ENCODE measurements around the gene MYADML2. TPM values are rescaled to one million over a fixed set of nuclear protein-coding genes. Genes with fewer than 3 reads are reported as not detected.

Gene MYADML2, protein sequence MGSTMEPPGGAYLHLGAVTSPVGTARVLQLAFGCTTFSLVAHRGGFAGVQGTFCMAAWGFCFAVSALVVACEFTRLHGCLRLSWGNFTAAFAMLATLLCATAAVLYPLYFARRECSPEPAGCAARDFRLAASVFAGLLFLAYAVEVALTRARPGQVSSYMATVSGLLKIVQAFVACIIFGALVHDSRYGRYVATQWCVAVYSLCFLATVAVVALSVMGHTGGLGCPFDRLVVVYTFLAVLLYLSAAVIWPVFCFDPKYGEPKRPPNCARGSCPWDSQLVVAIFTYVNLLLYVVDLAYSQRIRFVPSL
- total RNA-seq, result not detected in 2 replicates

- Histone ChIP-seq H3K27me3 (ENCODE audit: control insufficient read depth, insufficient read depth, low read length) (no peaks in the 10 kb centered on the region), H3K4me3 (ENCODE audit: low read depth, low read length) (no peak within 1 kb of the TSS), H3K36me3 (ENCODE audit: control insufficient read depth, insufficient read depth, low read length) (no peaks in the 10 kb centered on the region)
- DNase-seq (ENCODE audit: low read depth), result no peak
- TF ChIP-seq, protein P1, sequence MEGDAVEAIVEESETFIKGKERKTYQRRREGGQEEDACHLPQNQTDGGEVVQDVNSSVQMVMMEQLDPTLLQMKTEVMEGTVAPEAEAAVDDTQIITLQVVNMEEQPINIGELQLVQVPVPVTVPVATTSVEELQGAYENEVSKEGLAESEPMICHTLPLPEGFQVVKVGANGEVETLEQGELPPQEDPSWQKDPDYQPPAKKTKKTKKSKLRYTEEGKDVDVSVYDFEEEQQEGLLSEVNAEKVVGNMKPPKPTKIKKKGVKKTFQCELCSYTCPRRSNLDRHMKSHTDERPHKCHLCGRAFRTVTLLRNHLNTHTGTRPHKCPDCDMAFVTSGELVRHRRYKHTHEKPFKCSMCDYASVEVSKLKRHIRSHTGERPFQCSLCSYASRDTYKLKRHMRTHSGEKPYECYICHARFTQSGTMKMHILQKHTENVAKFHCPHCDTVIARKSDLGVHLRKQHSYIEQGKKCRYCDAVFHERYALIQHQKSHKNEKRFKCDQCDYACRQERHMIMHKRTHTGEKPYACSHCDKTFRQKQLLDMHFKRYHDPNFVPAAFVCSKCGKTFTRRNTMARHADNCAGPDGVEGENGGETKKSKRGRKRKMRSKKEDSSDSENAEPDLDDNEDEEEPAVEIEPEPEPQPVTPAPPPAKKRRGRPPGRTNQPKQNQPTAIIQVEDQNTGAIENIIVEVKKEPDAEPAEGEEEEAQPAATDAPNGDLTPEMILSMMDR (IDR thresholded peaks at IDR 0.05; ENCODE audit: insufficient read depth, low read length, severe bottlenecking), result no peak
- FAIRE-seq, result no peak
Observed at GRCh38 chr17:81947189-81947588, at the start of gene MYADML2. TSS of gene MYADML2 (minus strand) at chr17:81947233. CDS start at chr17:81941741, 5,492 bp downstream.

DNA sequence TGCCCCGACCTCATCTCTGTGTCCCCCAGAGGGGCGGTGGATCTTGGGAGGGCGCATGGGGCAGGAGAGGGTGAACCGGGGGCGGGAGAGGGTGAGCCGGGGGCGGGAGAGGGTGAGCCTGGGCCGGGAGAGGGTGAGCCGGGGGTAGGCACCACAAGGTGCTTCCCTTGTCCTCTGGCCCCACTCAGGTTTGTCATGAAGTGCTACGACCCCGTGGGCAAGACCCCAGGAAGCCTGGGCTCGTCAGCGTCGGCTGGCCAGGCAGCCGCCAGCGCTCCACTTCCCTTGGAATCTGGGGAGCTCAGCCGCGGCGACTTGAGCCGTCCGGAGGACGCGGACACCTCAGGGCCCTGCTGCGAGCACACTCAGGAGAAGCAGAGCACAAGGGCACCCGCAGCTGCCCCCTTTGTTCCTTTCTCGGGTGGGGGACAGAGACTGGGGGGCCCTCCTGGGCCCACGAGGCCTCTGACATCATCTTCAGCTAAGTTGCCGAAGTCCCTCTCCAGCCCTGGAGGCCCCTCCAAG is 49.3 kb upstream of the MYADML2 start:
- no peak for DNase-seq (ENCODE audit: low read depth)
- no peak for FAIRE-seq
- TF ChIP-seq, protein P1 (IDR thresholded peaks at IDR 0.05; ENCODE audit: insufficient read depth, low read length, severe bottlenecking), result no peak
- H3K36me3 ChIP-seq (ENCODE audit: control insufficient read depth, insufficient read depth, low read length), result peaks cover 8% of the 10 kb centered on the region
- no peak overlapping the region for H3K4me3 ChIP-seq (ENCODE audit: low read depth, low read length)
- no peaks in the 10 kb centered on the region for H3K27me3 ChIP-seq (ENCODE audit: control insufficient read depth, insufficient read depth, low read length)

GRCh38 chr17:81995463-81996231 is 48.6 kb upstream of the MYADML2 start:
- TF ChIP-seq, protein P1 (IDR thresholded peaks at IDR 0.05; ENCODE audit: insufficient read depth, low read length, severe bottlenecking), result no peak
- no peaks in the 10 kb centered on the region for H3K27me3 ChIP-seq (ENCODE audit: control insufficient read depth, insufficient read depth, low read length)
- DNase-seq (ENCODE audit: low read depth), result no peak
- no peak overlapping the region for H3K4me3 ChIP-seq (ENCODE audit: low read depth, low read length)
- H3K36me3 ChIP-seq (ENCODE audit: control insufficient read depth, insufficient read depth, low read length), result peaks cover 8% of the 10 kb centered on the region
- FAIRE-seq, result no peak

GRCh38 chr17:81994593-81995462 is 47.8 kb upstream of the MYADML2 start:
- Histone ChIP-seq H3K27me3 (ENCODE audit: control insufficient read depth, insufficient read depth, low read length) (no peaks in the 10 kb centered on the region), H3K36me3 (ENCODE audit: control insufficient read depth, insufficient read depth, low read length) (peaks cover 8% of the 10 kb centered on the region), H3K4me3 (ENCODE audit: low read depth, low read length) (no peak overlapping the region)
- no peak for DNase-seq (ENCODE audit: low read depth)
- TF ChIP-seq, protein P1 (IDR thresholded peaks at IDR 0.05; ENCODE audit: insufficient read depth, low read length, severe bottlenecking), result no peak
- FAIRE-seq, result no peak

DNA sequence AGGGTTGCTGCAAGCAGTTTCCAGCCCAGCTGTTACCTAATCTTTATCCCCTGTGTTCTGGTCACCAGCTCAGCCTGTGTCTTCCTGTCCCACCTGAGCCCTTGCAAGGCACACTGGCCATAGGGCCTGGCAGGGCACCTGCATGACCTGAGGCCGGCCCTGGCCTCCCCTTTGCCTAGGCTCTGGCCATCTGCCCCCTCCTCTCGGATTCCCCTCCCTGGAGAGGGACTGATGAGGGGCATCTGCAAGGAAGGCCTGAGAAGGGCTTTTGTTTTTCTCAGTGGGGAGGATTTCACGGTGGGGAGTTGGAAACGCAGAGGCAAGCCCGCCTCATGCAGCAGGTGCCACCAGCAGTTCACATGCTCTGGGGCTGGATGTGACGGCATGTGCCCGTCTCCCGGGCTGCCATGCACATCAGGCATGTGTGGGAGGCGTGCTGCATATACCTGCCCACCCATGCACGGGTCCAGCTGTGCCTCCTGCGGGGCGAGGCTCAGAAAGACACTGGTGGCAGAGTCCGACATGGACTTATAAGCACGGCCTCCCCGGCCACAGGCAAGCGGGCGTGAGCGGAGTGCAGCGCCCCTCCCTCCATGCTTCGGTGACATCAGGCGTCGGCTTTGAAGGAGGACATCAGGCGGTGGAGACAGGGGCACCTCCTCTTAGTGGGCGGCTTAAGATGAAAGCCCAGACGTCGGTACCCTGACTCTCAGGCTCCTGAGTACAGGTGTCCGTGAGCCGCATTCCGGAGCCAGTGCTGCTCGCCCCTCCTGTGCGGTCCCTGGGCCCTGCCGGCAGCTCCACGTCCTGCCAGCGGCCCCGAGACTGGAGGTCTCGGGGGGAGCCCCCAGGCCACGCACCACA is 46.9 kb upstream of the MYADML2 start:
- TF ChIP-seq, protein P1 (IDR thresholded peaks at IDR 0.05; ENCODE audit: insufficient read depth, low read length, severe bottlenecking), result no peak
- Histone ChIP-seq H3K27me3 (ENCODE audit: control insufficient read depth, insufficient read depth, low read length) (no peaks in the 10 kb centered on the region), H3K36me3 (ENCODE audit: control insufficient read depth, insufficient read depth, low read length) (peaks cover 8% of the 10 kb centered on the region), H3K4me3 (ENCODE audit: low read depth, low read length) (no peak overlapping the region)
- DNase-seq (ENCODE audit: low read depth), result no peak
- no peak for FAIRE-seq
